ENCODE measurements around the gene POPDC2.

Gene POPDC2

GRCh38 chr3:119636891-119637611 lies 23.3 kb downstream of the POPDC2 start:
- no peak overlapping the region for H3K27ac ChIP-seq (ENCODE audit: extremely low read depth, low read depth, low read length)
- ChIA-PET CTCF (interaction anchor here (0.7 kb wide), 1 partner anchor 14 kb away, joined by 3 read pairs; no protein-coding TSS in a partner anchor), POLR2A (no interaction called here)
- no peak overlapping the region for H3K4me3 ChIP-seq (ENCODE audit: low read depth, low read length)
- H3K36me3 ChIP-seq (ENCODE audit: control insufficient read depth in 2 of 2, insufficient read depth in 1 of 2, low read length in 2 of 2), result peaks cover 0 to 3% of the 10 kb centered on the region in 2 experiments; a peak in 1 of 3 replicates
- no peak for TF ChIP-seq ZEB2 (tag by site-specific recombination; IDR thresholded peaks at IDR 0.05)
- no peak for TF ChIP-seq ZFP41 (tag by site-specific recombination; IDR thresholded peaks at IDR 0.05; ENCODE audit: borderline replicate concordance)
- TF ChIP-seq ZNF837 (tag by site-specific recombination; IDR thresholded peaks at IDR 0.05), result no peak
- TF ChIP-seq ZNF768 (tag by site-specific recombination; IDR thresholded peaks at IDR 0.05), result no peak
- TF ChIP-seq ZNF707 (tag by site-specific recombination; IDR thresholded peaks at IDR 0.05), result no peak
- no peak for TF ChIP-seq ZNF280D (tag by site-specific recombination; IDR thresholded peaks at IDR 0.05)
- no peak for TF ChIP-seq ATF2 (tag by site-specific recombination; IDR thresholded peaks at IDR 0.05; ENCODE audit: low read depth)
- no peak for TF ChIP-seq ZNF140 (tag by site-specific recombination; IDR thresholded peaks at IDR 0.05)
- TF ChIP-seq PRDM6 (tag by site-specific recombination; IDR thresholded peaks at IDR 0.05), result no peak
- no peak for TF ChIP-seq ZNF830 (tag by site-specific recombination; IDR thresholded peaks at IDR 0.05; ENCODE audit: low read depth)
- no peaks in the 10 kb centered on the region for H3K4me1 ChIP-seq (ENCODE audit: control insufficient read depth, insufficient read depth, low read length)
- H3K9me3 ChIP-seq (ENCODE audit: control insufficient read depth, insufficient read depth, low read depth, low read length), result no peaks in the 10 kb centered on the region

GRCh38 chr3:119636249-119636648 lies 24.1 kb downstream of the POPDC2 start:
- Histone ChIP-seq H3K4me1 (ENCODE audit: control insufficient read depth, insufficient read depth, low read length) (no peaks in the 10 kb centered on the region), H3K9me3 (ENCODE audit: control insufficient read depth, insufficient read depth, low read depth, low read length) (no peaks in the 10 kb centered on the region), H3K27ac (ENCODE audit: extremely low read depth, low read depth, low read length) (no peak overlapping the region), H3K4me3 (ENCODE audit: low read depth, low read length) (no peak overlapping the region), H3K36me3 (ENCODE audit: control insufficient read depth in 2 of 2, insufficient read depth in 1 of 2, low read length in 2 of 2) (no peaks in the 10 kb centered on the region)
- TF ChIP-seq PRDM10 (tag by site-specific recombination; IDR thresholded peaks at IDR 0.05) (0 out of 2 replicates have a peak, but pooled peaks have one; percentile 19), ZNF521 (tag by site-specific recombination; IDR thresholded peaks at IDR 0.05) (no peak)
- POLR2A ChIA-PET, result no interaction called here
- CTCF ChIA-PET, result no interaction called here
